Activated naive CD4-positive, alpha-beta T cell treated with anti-CD3 and anti-CD28 coated beads for 36 hours (primary cell): ENCODE data around the gene KLK1. TPM values are rescaled to one million over a fixed set of nuclear protein-coding genes. Genes with fewer than 3 reads are reported as not detected.
"Not testable (repeated sequence)": the region's sequence is repeated elsewhere in the genome, so short reads cannot be mapped to it uniquely, and the experiment has no call there.

Experiments
- CTCF ChIA-PET: fragments of 350-600 bp; sonication (Branson Sonifier 250); formaldehyde crosslinking; loops from one replicate; lab custom pipeline; 2021; ENCODE audit warnings: antibody characterized with exemption; lab: Charles Lee
- DNase-seq: peaks from one replicate; pipeline ENCODE4 v3.0.0-alpha.2; 2020
- H3K27ac Mint-ChIP-seq: one replicate; pipeline ENCODE4 v1.8.0; 2021; ENCODE audit warnings: mild to moderate bottlenecking, mixed read lengths
- H3K27me3 Mint-ChIP-seq: one replicate; pipeline ENCODE4 v1.8.0; 2021; ENCODE audit warnings: low read depth, mixed read lengths
- H3K36me3 Mint-ChIP-seq: one replicate; pipeline ENCODE4 v1.8.0; 2021; ENCODE audit warnings: low read depth, mixed read lengths
- H3K4me1 Mint-ChIP-seq: one replicate; pipeline ENCODE4 v1.8.0; 2021; ENCODE audit warnings: low read depth, mixed read lengths
- H3K4me3 Mint-ChIP-seq: one replicate; pipeline ENCODE4 v1.8.0; 2021; ENCODE audit warnings: mild to moderate bottlenecking, moderate library complexity, mixed read lengths
- H3K9me3 Mint-ChIP-seq: one replicate; pipeline ENCODE4 v1.8.0; 2021; ENCODE audit warnings: mixed read lengths
- intact Hi-C: fragments of 100-400 bp; cut with micrococcal nuclease; formaldehyde crosslinking; loops from one replicate; pipeline ENCODE4 v1.15.1; 2023
- total RNA-seq, 2 experiments: library from RNA; stranded (reverse); gene quantifications; one replicate each; pipeline ENCODE4 v1.2.3, GENCODE V29; 2021

Gene KLK1
- total RNA-seq, 2 experiments from 2014 or later = 0.79 to 1.1 TPM

- Mint-ChIP-seq H3K36me3 (no peaks in the 10 kb centered on the region), H3K9me3 (no peaks in the 10 kb centered on the region), H3K4me1 (peaks cover 43% of the 10 kb centered on the region), H3K27me3 (peaks cover 62% of the 10 kb centered on the region), H3K27ac (no peak overlapping the region), H3K4me3 (no peak overlapping the region)
- CTCF ChIA-PET = no interaction called here
- intact Hi-C loops = no loop called here
- no peak for DNase-seq
These were observed 4.0 kb downstream of the KLK1 start for GRCh38 chr19:50819636-50820035.

DNA sequence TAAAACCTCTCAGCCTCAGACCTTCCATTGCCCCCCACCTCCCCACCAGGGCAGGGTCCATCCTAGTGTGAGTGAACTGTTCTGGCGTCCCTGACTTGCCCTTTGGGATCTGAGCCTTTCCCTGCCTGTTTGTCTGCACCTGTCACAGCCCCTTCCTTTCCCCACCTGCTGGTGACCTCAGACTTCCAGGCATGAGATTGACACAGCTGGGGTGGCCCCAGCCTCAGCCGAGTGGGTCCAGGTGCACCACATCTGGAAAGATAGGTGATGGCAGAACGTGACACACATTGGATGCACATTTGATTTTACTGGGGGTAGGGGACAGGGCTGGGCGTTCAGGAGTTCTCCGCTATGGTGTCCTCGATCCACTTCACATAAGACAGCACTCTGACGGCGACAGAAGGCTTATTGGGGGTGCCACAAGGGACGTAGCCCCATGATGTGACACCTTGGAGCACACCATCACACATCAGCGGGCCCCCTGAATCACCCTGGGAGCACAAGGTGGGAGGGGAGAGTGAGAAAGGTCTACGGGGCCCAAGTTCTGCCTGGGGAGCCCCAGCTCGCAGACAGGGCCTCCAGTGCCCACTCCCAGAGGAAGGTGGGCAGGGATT, 4.6 kb downstream of the KLK1 start:
- Mint-ChIP-seq H3K4me3 (peak overlapping the region; percentile 67), H3K9me3 (no peaks in the 10 kb centered on the region), H3K4me1 (peaks cover 43% of the 10 kb centered on the region), H3K27ac (no peak overlapping the region), H3K36me3 (no peaks in the 10 kb centered on the region), H3K27me3 (peaks cover 65% of the 10 kb centered on the region)
- intact Hi-C loops = no loop called here
- CTCF ChIA-PET = no interaction called here
- no peak for DNase-seq

- Mint-ChIP-seq H3K9me3 (no peaks in the 10 kb centered on the region), H3K36me3 (no peaks in the 10 kb centered on the region), H3K4me1 (peaks cover 43% of the 10 kb centered on the region), H3K27me3 (peaks cover 64% of the 10 kb centered on the region), H3K4me3 (peak overlapping the region; percentile 67), H3K27ac (peak overlapping the region; percentile 37)
- intact Hi-C loops = loop anchor here (1.0 to 2.0 kb wide), 2 partner anchors 14 to 17 kb away; no protein-coding TSS in a partner anchor
- peak; percentile 72 for DNase-seq
- CTCF ChIA-PET = no interaction called here
These were observed 5.4 kb downstream of the KLK1 start for GRCh38 chr19:50817941-50818858.

DNA sequence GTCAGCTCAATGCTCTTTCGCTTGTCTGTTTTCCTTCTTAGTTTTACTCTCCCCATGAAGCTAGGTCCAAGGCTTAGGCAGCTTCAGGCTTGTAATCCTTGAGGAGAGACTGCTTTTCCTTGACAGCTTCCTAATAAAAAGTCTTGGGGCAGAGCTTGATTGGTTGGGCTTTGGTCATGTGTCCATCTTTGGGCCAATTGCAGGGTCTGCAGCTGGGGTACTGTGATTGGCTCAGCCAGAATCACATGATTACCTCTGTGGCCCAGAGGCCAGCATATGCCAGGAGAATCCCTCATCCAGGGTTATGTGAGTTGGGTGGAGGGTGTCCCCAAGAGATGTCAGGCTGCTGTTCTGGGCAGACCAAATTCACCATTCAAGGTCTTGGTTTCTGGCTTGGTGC, 8.1 kb downstream of the KLK1 start:
- CTCF ChIA-PET = interaction anchor here (0.7 kb wide), 1 partner anchor 35 kb away, joined by 3 read pairs; no protein-coding TSS in a partner anchor
- Mint-ChIP-seq H3K9me3 (no peaks in the 10 kb centered on the region), H3K4me1 (peaks cover 36% of the 10 kb centered on the region), H3K27me3 (peaks cover 42% of the 10 kb centered on the region), H3K36me3 (no peaks in the 10 kb centered on the region), H3K4me3 (no peak overlapping the region), H3K27ac (no peak overlapping the region)
- no peak for DNase-seq
- intact Hi-C loops = no loop called here

DNA sequence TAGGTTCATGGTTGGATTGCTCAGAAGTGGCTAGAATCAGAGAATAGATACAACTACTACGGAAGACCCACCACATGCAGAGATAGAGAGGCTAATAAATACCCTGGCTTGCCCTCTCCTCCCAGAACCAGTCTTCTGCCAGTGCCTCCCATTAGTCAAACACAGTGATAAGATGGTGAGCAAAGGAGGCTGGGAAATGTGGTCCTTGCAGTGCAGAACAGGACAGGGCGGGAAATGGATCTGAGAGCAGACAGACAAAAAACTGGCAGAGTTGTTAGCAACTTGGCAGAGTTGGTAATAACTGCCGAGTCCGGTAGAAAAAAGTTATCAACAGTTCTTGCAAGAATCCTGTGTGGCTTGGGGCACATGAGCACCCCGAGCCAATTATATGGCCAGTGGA, 8.7 kb downstream of the KLK1 start:
- no peak overlapping the region for H3K4me3 Mint-ChIP-seq
- H3K4me1 Mint-ChIP-seq = peaks cover 31% of the 10 kb centered on the region
- no peaks in the 10 kb centered on the region for H3K9me3 Mint-ChIP-seq
- H3K27me3 Mint-ChIP-seq = peaks cover 36% of the 10 kb centered on the region
- DNase-seq = no peak
- no peaks in the 10 kb centered on the region for H3K36me3 Mint-ChIP-seq
- intact Hi-C loops = no loop called here
- CTCF ChIA-PET = interaction anchor here (0.7 kb wide), 1 partner anchor 34 kb away, joined by 3 read pairs; no protein-coding TSS in a partner anchor
- H3K27ac Mint-ChIP-seq = no peak overlapping the region

GRCh38 chr19:50812474-50812873, 11.1 kb downstream of the KLK1 start:
- no peak overlapping the region for H3K27ac Mint-ChIP-seq
- CTCF ChIA-PET = no interaction called here
- H3K4me3 Mint-ChIP-seq = no peak overlapping the region
- no peaks in the 10 kb centered on the region for H3K9me3 Mint-ChIP-seq
- peaks cover 10% of the 10 kb centered on the region for H3K4me1 Mint-ChIP-seq
- intact Hi-C loops = no loop called here
- H3K27me3 Mint-ChIP-seq = peaks cover 22% of the 10 kb centered on the region
- no peaks in the 10 kb centered on the region for H3K36me3 Mint-ChIP-seq
- no peak for DNase-seq

- H3K36me3 Mint-ChIP-seq, H3K4me3 Mint-ChIP-seq, CTCF ChIA-PET: not testable (repeated sequence)
These were observed 11.9 kb downstream of the KLK1 start for GRCh38 chr19:50811622-50812238.

GRCh38 chr19:50808856-50809255, 14.7 kb downstream of the KLK1 start:
- no peaks in the 10 kb centered on the region for H3K9me3 Mint-ChIP-seq
- intact Hi-C loops = no loop called here
- no peak for DNase-seq
- no peak overlapping the region for H3K27ac Mint-ChIP-seq
- peaks cover 4% of the 10 kb centered on the region for H3K36me3 Mint-ChIP-seq
- CTCF ChIA-PET = no interaction called here
- H3K4me3 Mint-ChIP-seq = no peak overlapping the region
- H3K4me1 Mint-ChIP-seq = peaks cover 6% of the 10 kb centered on the region
- peaks cover 1% of the 10 kb centered on the region for H3K27me3 Mint-ChIP-seq

More at GRCh38 chr19:50811622-50812238, 11.9 kb downstream of the KLK1 start:
- intact Hi-C loops, H3K4me1 Mint-ChIP-seq, H3K9me3 Mint-ChIP-seq, H3K27ac Mint-ChIP-seq, DNase-seq: not testable (repeated sequence)
- peaks cover 17% of the 10 kb centered on the region for H3K27me3 Mint-ChIP-seq

DNA sequence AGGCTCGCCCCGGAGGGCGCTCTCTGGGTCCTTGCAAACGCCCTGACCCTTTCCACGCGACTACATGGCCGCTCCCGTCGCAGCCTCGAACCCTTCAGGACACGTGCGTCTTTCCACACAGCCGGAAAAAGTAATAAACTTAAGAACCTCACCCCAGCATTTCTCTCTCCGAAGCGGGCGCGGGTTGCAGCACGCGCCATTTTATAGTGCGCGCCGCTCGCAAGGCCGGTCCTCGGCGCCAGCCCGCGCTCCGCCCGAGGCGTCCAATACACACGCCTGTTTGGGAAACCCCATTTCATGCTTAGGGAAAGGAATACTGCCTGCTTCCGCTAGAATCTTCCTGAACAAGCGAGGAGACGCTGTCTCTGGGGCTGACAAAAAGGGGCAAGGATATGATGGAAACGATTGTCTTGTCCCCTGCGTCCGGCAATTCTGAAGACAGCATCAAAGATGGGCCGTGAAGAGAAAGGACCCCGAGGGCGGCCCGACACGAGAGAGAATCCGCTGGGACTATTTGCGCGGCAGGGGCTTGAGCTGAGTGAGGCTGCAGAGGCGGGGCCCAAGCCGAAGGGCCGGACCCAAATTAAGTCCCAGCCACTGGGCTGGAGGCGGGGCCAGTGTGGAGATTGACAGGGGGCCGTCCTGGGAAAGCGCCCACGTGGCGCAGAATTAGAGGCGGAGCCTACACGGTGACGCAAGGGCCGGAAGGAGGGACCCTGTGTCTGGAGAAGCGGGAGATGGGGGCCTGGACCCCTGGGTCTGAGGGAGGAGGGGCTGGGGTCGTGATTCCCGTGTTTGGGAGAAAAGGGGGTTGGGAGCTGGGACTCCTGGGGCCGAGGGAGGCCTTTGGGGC, 18.9 kb downstream of the KLK1 start:
- peak overlapping the region; percentile 98 for H3K4me3 Mint-ChIP-seq
- intact Hi-C loops = loop anchor here (1.0 to 5.0 kb wide), 4 partner anchors 13 to 303 kb away; partner anchors contain the start of genes CTU1 and JOSD2
- H3K27ac Mint-ChIP-seq = peak overlapping the region; percentile 100
- no peaks in the 10 kb centered on the region for H3K27me3 Mint-ChIP-seq
- peak; percentile 99 for DNase-seq
- no peaks in the 10 kb centered on the region for H3K9me3 Mint-ChIP-seq
- peaks cover 28% of the 10 kb centered on the region for H3K4me1 Mint-ChIP-seq
- H3K36me3 Mint-ChIP-seq = peaks cover 40% of the 10 kb centered on the region
- CTCF ChIA-PET = no interaction called here

DNA sequence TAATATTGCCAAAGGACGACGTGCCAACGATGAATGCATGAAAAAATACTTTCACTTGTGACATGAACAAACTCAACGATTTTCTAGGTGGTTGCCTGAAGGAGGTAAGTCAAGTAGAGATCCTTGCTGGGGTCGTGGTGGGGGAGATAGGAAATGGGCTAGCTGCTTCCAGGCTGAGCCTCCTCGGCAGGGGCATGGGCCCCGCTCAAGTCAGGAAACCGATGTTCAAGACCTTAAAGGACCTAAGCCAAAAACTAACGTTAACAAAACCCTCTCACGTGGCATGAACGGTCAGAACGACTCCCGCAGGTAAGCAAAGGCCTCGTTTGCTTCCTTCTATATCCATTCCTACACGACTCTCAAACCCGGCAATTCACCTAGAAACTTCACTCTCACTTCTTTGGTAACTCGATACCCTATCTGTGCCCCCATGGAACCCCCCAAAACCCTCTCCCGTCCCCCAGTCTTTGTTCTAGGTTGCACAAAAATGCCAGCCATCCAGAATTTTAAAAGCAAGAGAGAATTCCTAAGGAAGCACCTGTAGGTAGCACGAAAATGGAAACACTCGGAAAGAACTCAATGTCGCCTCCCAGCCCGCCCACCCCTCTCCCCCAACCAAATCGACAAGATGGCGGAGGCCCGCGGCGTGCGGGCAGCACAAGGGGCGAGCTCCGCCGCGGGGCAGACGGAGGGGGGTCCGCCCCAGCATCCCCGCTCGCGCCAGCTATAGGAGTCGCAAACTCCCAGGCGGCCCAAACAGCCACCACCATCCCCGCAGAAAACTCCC, 19.8 kb downstream of the KLK1 start:
- intact Hi-C loops = loop anchor here (1.0 to 5.0 kb wide), 4 partner anchors 13 to 303 kb away; partner anchors contain the start of genes CTU1 and JOSD2
- peaks cover 28% of the 10 kb centered on the region for H3K4me1 Mint-ChIP-seq
- H3K4me3 Mint-ChIP-seq = peak overlapping the region; percentile 98
- H3K27ac Mint-ChIP-seq = peak overlapping the region; percentile 100
- H3K9me3 Mint-ChIP-seq = no peaks in the 10 kb centered on the region
- no peak for DNase-seq
- H3K27me3 Mint-ChIP-seq = no peaks in the 10 kb centered on the region
- CTCF ChIA-PET = no interaction called here
- H3K36me3 Mint-ChIP-seq = peaks cover 40% of the 10 kb centered on the region

GRCh38 chr19:50801107-50801506, 22.5 kb downstream of the KLK1 start:
- H3K36me3 Mint-ChIP-seq = peaks cover 45% of the 10 kb centered on the region
- CTCF ChIA-PET = no interaction called here
- H3K4me3 Mint-ChIP-seq = peak overlapping the region; percentile 11
- H3K27me3 Mint-ChIP-seq = no peaks in the 10 kb centered on the region
- H3K9me3 Mint-ChIP-seq = no peaks in the 10 kb centered on the region
- H3K27ac Mint-ChIP-seq = peak overlapping the region; percentile 5
- H3K4me1 Mint-ChIP-seq = peaks cover 26% of the 10 kb centered on the region
- intact Hi-C loops = loop anchor here (5.0 kb wide), 1 partner anchor 306 kb away; the partner anchor contains the start of gene CTU1
- no peak for DNase-seq
